Stimulated activated CD4-positive, alpha-beta T cell treated with anti-CD3 and anti-CD28 coated beads, TNF-alpha, amount 100 ng/mL, for 1 hour (primary cell): ENCODE results near the gene STX2.
A peak's percentile ranks its signal among the peaks of the same experiment; 100 is the strongest.
"Not testable (repeated sequence)": the region's sequence is repeated elsewhere in the genome, so short reads cannot be mapped to it uniquely, and the experiment has no call there.

Experiments
- DNase-seq, 3 donors: peaks; one replicate each; pipeline ENCODE4 v3.0.0-alpha.2; 2020; ENCODE audit warnings: low read depth in 3 of 3, low spot score in 1 of 3

Gene STX2

DNA sequence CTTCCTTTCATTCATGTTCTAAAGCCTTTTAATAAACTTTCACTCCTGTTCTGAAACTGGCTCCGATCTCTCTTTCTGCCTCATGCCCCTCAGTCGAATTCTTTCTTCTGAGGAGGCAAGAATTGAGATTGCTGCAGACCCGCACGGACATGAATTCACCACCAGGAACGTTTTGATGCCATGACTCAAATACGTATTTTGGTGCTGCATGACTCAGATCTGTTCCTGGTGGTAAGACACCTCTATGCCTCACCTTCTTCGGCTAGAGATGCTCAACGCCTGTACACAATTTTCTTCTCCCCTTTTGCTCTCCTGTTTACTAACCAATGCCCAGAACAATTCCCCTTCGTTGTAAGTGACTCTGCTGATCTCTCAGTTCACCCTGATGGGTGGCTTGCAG, 70.9 kb downstream of the STX2 start:
- DNase-seq, result no peak

DNA sequence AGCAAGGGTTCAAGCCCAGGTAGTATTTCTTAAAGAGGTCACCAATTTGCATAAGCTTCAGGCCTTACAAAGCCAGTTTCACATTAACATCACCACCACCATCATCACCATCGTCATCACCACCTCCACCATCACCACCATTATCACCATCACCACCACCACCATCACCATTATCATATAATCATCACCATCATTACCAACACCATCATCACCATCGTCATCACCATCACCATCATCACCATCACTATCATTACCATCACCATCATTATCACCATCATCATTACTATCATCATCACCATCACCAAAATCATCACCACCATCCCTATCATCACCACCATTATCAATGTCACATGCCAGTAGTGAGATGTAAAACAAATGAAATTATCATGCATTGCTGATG, 72.6 kb downstream of the STX2 start:
- no peak for DNase-seq

DNA sequence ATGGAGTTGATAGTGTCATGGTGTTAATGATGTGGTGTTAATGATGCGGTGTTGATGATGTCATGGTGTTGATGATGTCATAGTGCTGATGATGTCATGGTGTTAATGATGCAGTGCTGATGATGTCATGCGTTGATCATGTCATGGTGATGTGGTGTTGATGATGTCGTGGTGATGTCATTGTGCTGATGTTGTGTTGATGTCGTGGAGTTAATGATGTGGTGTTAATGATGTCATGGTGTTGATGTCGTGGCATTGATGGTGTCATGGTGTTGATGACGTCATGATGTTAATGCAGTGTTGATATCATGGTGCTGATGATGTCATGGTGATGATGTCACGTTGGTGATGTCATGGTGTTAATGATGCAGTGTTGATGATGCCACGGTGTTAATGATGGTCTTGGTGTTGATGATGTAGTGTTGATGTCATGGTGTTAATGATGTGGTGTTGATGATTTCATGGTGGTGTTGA, 73.8 kb downstream of the STX2 start:
- DNase-seq, result no peak

DNA sequence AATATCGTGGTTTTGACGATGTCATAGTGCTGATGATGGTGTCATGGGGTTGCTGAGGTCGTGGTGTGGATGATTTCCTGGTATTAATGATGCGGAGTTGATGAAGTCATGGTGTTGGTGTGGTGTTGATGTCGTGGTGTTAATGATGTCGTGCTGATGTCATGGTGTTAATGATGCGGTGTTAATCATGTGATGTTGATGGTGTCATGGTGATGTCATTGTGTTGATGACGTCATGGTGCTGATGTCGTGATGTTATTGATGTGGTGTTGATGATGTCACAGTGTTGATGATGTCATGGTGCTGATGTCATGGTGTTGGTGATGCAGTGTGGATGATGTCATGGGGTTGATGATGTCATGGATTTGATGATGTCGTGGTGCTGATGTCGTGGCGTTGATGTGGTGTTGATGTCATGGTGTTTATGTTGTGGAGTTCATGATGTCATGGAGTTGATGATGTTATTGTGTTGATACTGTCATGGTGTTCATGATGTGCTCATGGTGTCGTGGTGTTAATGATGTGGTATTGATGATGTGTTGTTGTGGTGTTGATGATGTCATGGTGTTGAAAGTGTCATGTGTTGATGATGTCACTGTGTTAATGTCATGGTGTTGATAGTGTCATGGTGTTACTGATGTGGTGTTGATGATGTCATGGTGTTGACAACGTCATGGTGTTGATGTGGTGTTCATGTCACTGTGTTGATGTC, 74.4 kb downstream of the STX2 start:
- no peak for DNase-seq

DNA sequence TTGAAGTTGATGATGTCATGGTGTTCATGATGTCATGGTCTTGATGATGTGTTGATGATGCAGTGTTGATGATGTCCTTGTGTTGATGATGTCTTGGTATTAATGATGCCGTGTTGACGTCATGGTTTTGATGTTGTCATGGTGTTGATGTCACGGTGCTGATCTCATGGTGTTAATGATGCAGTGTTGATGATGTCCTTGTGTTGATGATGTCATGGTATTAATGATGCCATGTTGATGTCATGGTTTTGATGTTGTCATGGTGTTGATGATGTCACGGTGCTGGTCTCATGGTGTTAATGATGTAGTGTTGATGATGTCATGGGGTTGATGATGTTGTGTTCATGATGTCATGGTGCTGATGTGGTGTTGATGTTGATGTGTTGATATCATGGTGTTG, 75.0 kb downstream of the STX2 start:
- DNase-seq, result no peak

DNA sequence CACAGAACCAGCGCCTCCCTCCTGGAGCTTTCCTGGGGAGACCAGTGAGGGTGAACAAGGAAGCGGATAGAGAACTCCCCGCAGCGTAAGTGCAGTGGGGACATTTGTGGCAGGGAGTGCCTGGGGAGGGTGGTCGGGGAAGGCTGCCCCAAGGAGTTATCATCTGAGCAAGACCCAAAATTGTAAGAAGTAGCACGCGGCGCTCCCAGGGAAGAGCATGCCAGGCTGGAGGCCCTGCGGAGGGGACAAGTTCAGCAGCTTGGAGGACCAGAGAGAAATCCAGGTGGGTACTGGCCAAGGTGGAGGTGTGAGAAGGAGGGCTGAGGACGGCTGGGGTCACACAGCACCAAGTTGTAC, 76.8 kb downstream of the STX2 start:
- no peak for DNase-seq

DNA sequence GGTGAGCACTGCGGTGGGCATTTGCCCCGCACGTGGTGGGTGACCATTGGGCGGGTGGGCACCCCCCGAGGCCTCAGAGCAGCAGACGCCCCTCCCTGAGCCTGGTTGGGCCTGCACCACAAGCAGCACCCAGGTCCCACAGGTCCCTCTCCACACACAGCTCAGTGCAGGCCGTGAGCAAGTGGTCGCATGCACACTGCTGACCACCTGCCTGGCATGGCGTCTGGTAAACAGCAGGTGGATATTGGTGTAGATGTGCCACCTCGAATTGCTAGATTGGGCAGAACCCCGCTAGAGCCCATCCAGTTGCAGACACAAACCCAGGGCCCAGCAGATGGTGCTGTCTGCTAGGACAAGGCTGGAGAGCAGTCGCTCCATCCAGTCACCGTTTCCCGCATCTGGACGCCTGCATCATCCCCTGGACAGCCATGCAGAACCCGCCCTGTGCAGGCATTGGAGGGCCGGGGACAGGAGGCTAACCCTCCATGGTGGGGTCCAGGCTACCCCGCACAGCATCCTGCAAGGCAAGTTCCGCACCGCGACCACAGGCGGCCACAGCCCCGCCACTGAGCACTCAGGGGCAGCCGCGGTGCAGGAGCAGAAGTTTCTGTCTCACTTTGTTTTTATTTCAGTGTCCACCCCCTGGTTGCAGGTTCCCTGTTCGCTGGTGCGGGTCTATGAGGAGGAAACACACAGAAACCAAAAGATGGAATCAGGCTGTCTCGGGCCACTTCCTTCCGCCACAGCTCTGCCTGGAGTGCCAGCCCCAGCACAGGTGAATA, 77.3 kb downstream of the STX2 start:
- DNase-seq, result peak; percentile 9 to 52 (median 10)

DNA sequence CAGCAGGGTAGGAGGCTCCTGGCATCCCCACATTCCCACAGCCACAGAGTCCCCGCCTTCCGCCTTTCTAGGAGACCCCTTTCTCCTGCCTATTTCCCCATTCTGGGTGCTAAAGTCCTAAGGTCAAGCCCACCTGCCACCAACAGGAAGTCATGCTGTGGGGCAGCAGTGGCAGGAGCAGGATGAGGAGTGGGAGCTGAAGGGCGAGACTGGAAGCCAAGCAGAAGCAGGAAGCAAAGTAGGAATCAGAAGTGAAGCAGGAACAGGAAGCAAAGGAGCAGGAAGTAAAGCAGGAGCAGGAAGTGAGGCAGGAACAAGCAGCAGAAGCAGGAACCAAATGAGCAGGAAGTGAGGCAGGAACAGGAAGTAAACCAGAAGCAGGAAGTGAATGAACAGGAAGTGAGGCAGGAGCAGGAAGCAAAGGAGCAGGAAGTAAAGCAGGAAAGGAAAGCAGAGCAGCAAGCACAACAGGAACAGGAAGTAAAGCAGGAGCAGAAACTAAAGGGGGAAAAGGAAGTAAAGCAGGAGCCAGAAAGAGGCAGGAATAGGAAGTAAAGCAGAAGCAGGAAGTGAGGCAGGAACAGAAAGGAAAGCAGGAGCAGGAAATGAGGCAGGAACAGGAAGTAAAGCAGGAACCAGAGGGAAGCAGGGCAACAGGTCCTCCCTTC, 84.7 kb downstream of the STX2 start:
- no peak for DNase-seq

DNA sequence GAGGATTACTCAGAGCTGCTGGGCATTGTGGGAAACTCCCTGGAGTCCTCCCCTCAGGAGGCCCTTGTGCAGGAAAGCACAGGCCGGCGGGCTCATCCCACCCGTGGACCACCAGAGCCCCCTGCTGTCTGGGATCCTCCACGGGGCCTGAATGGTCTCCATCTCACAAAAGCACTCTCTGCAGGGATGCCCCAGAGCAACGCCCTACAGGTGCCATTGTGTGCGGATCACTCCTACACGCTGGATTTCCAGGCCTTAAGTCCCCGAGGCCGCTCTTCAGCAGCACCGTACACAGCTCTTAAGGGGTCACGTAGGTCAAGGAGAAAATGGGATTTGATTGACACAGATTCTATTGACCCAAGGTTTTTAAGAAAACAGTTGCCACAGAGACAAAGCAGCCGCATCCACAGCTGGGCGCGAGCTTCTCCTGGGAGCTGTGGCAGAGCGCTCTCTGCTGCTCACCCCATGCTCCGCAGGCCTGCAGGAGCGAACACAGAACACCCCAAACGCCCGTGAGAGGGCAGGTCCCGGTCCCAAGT, 86.3 kb downstream of the STX2 start:
- no peak for DNase-seq

DNA sequence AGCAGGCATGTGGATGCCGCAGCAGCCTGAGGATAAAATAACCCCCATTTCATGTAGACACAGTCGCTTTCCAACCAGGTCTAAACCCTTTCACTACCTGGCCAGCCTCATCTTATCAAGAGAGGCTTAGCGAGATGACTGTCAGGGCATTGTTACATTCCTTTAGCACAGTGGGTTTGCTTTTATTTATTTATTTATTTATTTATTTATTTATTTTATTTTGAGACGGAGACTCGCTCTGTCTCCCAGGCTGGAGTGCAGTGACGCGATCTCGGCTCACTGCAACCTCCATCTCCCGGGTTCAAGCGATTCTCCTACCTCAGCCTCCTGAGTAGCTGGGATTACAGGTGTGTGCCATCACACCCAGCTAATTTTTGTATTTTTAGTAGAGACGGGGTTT, 87.0 kb downstream of the STX2 start:
- not testable (repeated sequence) for DNase-seq

DNA sequence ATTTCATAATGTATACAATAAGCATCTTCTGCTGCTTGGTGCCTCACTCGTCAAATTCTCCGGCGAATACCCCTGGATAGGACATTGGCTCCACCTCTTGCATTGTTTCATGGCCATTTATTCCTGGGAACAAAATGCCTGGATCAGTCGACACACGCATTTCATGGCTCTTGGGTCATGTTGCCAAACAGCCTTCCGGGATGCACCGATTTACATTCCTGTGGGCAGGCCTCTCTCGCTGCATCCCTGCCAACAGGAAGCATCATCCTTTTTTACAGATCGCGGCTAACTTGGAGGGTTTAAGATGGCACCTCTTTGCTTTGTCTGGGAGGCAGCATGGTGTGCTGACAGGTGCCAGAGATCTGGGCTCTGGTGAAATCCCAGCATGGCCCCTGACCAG, 90.3 kb downstream of the STX2 start:
- DNase-seq, result no peak

DNA sequence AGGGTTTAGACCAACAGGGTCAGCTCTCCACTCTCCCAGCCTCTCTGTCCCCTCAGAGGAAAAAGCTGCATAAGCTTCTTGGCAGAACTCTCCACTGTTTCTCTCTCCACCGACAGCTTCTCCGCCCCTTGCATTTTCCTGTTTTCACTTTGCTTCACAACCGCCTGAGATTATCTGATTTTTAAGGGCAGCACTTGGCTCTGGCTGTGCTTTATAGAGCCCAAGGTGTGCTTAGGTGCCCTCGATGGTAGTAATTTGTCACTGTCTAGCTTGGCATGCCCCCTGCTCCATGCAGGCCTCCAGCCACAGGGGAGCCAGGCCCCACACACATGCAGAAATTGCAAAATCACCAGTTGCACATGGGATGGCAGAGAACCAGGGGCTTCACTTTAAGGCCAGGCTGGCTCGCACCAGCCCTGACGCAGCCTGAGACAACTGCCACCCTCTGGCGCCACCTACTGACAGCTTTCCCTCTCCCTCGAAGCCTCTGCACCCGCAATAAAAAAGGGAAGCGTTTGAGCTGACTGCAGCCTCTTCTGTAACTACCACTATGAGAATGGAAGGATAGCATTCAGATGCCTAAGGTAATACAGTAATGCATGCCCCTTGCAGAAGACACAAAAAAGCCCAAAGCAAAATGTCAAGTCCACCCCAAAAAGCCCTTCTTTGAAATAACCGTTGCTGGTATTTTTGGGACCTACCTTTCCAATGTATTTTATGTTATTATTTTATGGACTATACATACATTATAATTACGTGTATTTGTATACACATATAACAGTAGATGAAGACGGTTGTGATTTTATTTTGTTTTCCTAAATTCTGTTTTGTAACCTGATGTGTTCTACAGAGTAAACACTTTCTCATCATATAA, 90.9 kb downstream of the STX2 start:
- DNase-seq, result peak; percentile 13 to 65 (median 17)

DNA sequence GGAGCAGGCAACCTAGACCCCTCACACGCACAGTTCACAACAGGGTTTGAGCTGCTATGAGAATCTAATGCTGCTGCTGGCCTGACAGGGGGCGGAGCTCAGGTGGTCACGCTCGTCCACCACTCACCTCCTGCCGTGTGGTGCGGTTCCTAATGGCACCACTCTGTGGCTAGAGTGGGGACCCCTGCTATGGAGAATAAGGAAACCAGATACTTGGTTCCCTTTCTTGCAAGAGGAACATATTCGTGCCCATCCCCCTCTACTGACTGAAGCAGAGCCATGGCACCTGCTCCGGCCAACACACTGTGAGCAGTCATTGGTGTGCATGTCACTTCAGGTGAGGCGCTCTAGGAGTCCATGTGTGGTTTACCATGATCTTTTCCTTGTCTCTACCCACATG, 92.5 kb downstream of the STX2 start:
- no peak for DNase-seq

DNA sequence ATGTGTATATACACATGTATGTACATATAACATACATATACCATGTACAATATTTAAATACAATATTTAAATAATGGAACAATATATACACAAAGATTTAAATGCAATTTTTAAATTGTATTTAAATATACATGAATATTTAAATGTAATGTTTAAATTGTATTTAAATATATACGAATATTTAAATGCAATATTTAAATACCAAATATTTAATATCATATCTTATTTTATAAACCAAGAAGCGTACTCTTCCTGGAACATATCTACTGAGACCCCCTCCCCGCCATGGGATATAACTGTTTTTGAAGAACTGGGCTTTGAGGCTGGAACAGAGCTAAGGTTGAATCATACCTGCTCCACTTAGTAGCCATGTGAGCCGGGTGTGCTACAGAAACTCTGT, 93.1 kb downstream of the STX2 start:
- no peak for DNase-seq

DNA sequence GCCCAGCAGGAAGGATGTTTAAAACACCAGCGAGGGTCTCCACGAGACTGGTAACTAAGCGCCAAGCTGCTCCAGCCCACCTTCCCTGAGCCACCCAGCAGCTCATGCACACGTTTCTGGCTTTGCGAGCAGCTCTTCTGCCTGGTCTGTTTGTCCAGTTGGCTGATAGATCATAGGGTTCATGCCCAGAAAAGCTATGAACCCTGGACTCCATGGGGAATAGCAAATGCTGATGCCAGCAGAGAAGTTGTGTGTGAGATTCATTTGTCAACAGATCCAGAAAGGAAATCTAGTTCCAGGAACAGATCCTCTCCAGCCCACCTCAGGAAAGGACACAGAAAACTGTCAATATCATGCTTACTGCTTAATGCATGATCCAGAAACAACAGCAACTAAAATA, 94.8 kb downstream of the STX2 start:
- no peak for DNase-seq

DNA sequence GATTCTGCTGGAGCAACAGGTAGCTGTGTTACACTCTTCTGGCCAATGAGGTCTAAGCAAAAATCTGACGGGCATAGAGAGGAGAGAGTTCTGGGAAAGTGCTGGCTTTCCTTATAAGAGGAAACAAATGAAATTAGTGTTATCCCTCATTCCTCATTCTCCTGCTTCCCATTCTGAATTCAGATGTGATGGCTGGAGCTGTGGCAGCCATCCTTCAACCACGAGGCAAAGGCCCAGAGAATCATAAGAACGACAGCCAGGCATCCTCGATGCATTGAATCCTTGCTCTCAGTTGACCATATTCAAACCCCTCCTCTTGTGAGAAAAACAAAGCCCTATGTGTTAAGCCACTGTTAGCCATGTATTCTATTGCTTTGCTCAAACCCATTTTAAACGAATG, 95.4 kb downstream of the STX2 start:
- no peak for DNase-seq

DNA sequence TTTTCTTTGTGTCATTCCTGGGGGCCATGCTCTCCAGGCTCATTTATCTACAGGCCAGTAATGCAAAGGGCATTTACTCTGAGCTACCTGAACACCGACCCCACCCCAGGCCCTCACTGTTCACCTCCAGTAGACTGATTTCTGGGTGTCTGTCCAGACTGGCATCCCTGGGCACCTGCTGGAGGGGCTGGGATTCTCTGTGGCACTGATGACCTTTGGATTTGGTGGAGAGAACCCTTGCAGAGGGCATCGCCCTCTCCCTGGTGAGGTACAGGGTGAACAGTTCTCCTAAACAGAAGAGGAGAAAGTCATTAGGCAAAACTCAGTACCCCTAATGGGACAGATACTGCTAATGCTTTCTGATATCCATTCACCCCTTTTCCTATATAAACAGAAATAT, 95.9 kb downstream of the STX2 start:
- no peak for DNase-seq

DNA sequence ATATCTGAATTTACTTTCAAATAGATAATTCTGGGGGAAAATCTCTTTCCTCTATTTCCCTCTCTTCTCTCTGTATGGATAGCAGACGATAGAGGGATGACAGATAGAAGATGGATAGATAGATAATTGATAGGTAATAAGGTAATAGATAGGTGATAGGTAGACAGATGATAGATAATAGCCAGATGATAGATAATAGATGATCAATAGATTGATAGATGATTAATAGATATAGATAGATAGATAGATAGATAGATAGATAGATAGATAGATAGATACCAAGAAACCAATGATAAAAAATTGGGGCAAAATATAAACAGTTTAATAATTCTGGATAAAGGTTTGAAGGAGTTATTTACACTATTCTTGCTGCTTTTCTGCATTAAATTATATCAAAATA, 96.3 kb downstream of the STX2 start:
- no peak for DNase-seq

DNA sequence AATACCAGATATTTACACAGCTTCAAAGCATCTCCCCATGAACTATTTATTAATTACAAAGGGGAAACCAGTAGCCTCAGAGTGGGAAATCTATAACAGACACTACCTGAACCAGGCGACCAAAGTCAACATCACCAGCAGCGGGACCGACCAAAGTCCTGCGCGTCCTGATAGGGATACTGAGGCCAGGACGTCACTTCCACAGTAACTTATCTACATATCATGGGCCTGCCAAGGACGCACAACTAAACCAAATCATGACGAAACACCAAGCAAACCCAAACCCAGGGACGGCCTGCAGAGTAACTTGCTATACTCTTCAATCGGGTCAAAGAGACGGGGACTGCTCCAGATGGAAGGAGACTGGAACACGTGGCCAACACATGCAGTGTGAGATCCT, 96.9 kb downstream of the STX2 start:
- DNase-seq, result no peak
